ENCODE measurements around the gene POMGNT2. TPM values are rescaled to one million over a fixed set of nuclear protein-coding genes. Genes with fewer than 3 reads are reported as not detected.

Gene POMGNT2
- total RNA-seq, 1 donor from 2014 or later, result 2.6 TPM

DNA sequence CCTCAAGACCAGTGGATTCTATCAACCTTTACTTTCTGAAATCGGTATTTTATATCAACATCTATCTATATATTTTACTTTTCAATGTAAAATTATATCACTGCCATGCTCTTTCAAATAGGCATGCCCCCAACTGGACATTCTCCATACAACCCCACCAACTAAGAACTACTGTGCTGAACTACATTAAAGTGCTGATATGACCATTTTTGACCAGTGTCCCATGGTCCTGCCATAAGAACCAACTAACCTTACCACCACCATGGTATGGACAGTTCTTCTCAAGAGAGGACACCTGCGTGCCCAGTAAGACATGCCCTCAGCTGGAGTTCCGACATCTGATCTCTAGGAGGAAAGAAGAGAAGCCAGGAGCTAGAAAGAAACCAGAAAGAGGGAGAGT, 15.6 kb downstream of the POMGNT2 start:
- H3K4me3 Mint-ChIP-seq, result no peak overlapping the region
- ATAC-seq (ENCODE audit: low read depth) (no peak), DNase-seq (no peak)
- POLR2A ChIA-PET, result no interaction called here
- no peaks in the 10 kb centered on the region for H3K9me3 Mint-ChIP-seq
- no peaks in the 10 kb centered on the region for H3K27me3 Mint-ChIP-seq
- H3K27ac Mint-ChIP-seq, result no peak overlapping the region
- CTCF ChIA-PET, result no interaction called here
- H3K36me3 Mint-ChIP-seq (ENCODE audit: low read depth), result no peaks in the 10 kb centered on the region
- TF ChIP-seq, protein P1, sequence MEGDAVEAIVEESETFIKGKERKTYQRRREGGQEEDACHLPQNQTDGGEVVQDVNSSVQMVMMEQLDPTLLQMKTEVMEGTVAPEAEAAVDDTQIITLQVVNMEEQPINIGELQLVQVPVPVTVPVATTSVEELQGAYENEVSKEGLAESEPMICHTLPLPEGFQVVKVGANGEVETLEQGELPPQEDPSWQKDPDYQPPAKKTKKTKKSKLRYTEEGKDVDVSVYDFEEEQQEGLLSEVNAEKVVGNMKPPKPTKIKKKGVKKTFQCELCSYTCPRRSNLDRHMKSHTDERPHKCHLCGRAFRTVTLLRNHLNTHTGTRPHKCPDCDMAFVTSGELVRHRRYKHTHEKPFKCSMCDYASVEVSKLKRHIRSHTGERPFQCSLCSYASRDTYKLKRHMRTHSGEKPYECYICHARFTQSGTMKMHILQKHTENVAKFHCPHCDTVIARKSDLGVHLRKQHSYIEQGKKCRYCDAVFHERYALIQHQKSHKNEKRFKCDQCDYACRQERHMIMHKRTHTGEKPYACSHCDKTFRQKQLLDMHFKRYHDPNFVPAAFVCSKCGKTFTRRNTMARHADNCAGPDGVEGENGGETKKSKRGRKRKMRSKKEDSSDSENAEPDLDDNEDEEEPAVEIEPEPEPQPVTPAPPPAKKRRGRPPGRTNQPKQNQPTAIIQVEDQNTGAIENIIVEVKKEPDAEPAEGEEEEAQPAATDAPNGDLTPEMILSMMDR (IDR thresholded peaks at IDR 0.05), result no peak
- H3K4me1 Mint-ChIP-seq, result no peaks in the 10 kb centered on the region
- intact Hi-C loops (cut with micrococcal nuclease), result no loop called here

DNA sequence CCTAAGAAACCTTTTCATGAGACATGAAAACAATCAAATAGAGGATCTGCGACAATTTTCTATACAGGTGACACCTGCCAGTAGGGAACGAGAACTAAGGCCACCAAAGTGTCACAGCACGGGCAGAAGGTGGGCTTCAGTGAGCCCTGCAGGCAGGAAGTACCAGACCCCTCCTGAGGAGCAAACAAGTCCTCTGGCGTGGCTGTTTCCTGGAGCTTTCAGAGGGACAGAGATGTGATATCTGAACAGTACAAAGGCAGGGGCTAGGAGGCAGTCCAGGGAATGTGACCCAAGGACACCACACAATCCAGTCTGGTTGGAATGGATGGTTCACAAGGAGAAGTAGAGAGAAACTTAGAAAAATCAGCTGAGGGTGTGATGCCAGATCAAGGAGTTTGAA, 16.8 kb downstream of the POMGNT2 start:
- TF ChIP-seq, protein P1 (IDR thresholded peaks at IDR 0.05), result no peak
- ChIA-PET CTCF (no interaction called here), POLR2A (no interaction called here)
- intact Hi-C loops (cut with micrococcal nuclease), result no loop called here
- H3K9me3 Mint-ChIP-seq, result no peaks in the 10 kb centered on the region
- DNase-seq, result no peak
- ATAC-seq (ENCODE audit: low read depth), result no peak
- no peak overlapping the region for H3K4me3 Mint-ChIP-seq
- H3K4me1 Mint-ChIP-seq, result no peaks in the 10 kb centered on the region
- no peaks in the 10 kb centered on the region for H3K27me3 Mint-ChIP-seq
- H3K36me3 Mint-ChIP-seq (ENCODE audit: low read depth), result no peaks in the 10 kb centered on the region
- H3K27ac Mint-ChIP-seq, result no peak overlapping the region

DNA sequence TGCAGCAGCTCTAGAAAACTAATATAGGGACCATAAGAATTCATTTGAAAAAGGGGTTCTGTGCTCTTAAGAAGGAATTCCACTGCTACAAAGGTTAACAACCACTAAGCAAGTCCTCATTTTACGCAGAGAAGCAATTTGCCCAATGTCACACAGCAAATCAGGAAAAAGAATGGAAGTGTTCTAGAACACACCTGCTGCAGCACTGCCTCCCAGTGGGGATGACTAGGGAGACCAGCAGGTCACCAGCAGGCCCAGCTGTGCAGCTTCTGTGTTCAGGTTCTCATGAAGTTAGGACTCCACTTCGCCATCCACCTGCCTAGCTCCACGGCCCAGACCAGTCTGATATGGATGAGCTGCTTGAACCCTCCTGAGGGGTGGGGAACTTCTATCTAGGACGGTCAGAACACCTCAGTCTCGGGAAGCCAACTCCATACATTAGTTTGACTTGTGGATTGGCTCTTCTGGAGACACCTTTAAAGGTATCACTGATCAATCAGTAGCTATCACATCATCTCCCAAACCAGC, 18.6 kb downstream of the POMGNT2 start:
- TF ChIP-seq, protein P1 (IDR thresholded peaks at IDR 0.05), result no peak
- intact Hi-C loops (cut with micrococcal nuclease), result no loop called here
- Mint-ChIP-seq H3K4me3 (no peak overlapping the region), H3K4me1 (no peaks in the 10 kb centered on the region), H3K9me3 (no peaks in the 10 kb centered on the region), H3K27ac (no peak overlapping the region), H3K36me3 (ENCODE audit: low read depth) (peaks cover 6% of the 10 kb centered on the region), H3K27me3 (no peaks in the 10 kb centered on the region)
- DNase-seq (no peak), ATAC-seq (ENCODE audit: low read depth) (no peak)
- POLR2A ChIA-PET, result no interaction called here
- CTCF ChIA-PET, result no interaction called here

DNA sequence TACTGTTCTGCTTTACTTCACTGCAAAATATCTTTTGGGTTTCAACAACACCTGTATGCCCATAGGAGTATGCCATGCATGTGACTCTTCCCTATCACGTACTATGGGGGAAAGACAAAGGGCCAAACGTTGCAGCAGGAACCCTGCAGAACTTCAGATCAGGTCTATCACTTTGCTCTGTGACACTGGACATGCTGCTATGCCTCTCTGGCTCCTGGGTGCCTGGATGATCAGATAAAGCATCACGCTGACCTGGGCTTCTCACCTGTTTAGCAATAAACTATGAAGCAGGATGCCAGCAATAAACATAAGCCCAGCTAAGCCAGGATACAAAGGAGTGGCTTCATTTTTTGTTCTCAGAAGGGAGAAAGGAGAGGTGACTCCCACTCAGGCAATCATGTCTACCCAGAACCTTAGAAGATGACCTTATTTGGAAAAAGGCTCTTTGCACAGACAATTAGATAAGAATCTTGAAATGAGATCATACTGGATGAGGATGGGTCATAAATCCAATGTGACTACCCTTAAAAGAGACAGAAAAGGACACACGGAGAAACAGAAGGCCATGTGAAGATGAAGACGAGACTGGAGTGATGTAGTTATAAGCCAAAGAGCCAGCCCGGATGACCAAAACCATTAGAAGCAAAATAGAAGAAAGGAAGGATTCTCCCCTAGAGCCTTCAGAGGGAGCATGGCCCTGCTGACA, 19.3 kb downstream of the POMGNT2 start:
- DNase-seq (no peak), ATAC-seq (ENCODE audit: low read depth) (no peak)
- ChIA-PET CTCF (no interaction called here), POLR2A (no interaction called here)
- Mint-ChIP-seq H3K4me1 (no peaks in the 10 kb centered on the region), H3K4me3 (no peak overlapping the region), H3K36me3 (ENCODE audit: low read depth) (peaks cover 6% of the 10 kb centered on the region), H3K27me3 (no peaks in the 10 kb centered on the region), H3K27ac (no peak overlapping the region), H3K9me3 (no peaks in the 10 kb centered on the region)
- TF ChIP-seq, protein P1 (IDR thresholded peaks at IDR 0.05), result no peak
- intact Hi-C loops (cut with micrococcal nuclease), result no loop called here

DNA sequence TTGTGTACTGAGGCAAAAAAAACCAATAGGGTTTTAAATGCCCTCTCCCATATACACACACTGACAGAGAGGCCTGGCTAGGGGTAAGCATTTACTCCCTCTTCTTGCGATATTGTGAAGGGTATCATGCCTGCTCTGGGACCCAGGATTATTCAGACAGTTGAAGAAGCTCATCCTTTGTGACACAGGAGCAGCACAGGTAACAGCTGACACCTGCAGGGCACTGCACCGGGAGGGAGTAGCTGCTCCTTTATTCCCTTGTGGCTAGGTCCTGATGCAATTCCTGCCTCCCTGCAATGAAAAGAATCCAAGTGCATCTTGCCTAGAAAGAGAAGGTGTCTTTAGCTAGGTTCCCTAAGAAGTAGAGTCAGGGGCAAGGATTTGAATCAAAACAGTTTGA, 23.4 kb downstream of the POMGNT2 start:
- DNase-seq (no peak), ATAC-seq (ENCODE audit: low read depth) (no peak)
- TF ChIP-seq, protein P1 (IDR thresholded peaks at IDR 0.05), result no peak
- Mint-ChIP-seq H3K4me1 (no peaks in the 10 kb centered on the region), H3K4me3 (no peak overlapping the region), H3K9me3 (no peaks in the 10 kb centered on the region), H3K27ac (no peak overlapping the region), H3K36me3 (ENCODE audit: low read depth) (peaks cover 27% of the 10 kb centered on the region), H3K27me3 (no peaks in the 10 kb centered on the region)
- ChIA-PET POLR2A (no interaction called here), CTCF (no interaction called here)
- intact Hi-C loops (cut with micrococcal nuclease), result no loop called here
